GM12801 (cell line): Measurements from ENCODE around the gene CUX1.

Source experiments
- TF ChIP-seq, protein P1 (sequence below): IDR thresholded peaks from one replicate; pipeline ENCODE4 v1.5.1; 2011; ENCODE audit warnings: control low read depth; ENCODE audit not compliant: insufficient read length; ENCODE audit errors: extremely low read depth

Gene CUX1

DNA sequence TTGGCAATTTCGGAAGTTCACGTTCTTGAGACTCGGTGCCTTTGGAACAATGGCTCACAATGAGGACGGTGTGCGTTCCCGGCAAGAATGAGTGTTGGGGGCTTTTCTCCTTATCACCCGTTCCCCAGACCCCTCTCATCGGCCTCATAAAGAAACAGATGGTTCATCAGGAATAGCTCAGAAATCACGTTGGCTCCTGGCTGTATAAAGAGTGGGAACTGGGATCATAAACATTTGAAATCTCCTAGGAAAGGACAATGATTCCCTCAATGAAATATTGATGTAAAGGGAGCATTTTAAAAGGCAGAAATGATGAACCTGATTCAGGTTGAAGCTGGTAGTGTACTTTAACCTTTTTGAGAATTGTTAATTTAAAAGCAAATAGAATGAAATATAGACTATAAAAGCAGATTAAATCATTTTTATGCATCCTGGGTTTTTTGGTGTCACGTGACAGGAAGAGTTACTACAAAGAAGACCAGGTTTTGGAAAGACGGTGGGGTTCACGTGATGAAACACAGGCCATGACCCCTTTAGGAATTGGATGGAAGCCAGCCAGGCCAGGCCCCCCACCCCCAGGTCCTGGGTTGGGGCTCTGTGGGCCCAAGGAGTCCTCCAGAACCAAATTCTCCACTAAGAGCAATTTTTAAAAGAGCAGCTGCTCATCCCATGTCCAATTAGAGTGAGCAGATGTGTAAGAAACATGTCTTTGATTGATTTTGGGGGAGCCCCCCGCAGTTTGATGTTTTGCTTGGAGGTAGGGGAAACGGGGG is 63.0 kb downstream of the CUX1 start:
- TF ChIP-seq, protein P1, sequence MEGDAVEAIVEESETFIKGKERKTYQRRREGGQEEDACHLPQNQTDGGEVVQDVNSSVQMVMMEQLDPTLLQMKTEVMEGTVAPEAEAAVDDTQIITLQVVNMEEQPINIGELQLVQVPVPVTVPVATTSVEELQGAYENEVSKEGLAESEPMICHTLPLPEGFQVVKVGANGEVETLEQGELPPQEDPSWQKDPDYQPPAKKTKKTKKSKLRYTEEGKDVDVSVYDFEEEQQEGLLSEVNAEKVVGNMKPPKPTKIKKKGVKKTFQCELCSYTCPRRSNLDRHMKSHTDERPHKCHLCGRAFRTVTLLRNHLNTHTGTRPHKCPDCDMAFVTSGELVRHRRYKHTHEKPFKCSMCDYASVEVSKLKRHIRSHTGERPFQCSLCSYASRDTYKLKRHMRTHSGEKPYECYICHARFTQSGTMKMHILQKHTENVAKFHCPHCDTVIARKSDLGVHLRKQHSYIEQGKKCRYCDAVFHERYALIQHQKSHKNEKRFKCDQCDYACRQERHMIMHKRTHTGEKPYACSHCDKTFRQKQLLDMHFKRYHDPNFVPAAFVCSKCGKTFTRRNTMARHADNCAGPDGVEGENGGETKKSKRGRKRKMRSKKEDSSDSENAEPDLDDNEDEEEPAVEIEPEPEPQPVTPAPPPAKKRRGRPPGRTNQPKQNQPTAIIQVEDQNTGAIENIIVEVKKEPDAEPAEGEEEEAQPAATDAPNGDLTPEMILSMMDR: no peak

DNA sequence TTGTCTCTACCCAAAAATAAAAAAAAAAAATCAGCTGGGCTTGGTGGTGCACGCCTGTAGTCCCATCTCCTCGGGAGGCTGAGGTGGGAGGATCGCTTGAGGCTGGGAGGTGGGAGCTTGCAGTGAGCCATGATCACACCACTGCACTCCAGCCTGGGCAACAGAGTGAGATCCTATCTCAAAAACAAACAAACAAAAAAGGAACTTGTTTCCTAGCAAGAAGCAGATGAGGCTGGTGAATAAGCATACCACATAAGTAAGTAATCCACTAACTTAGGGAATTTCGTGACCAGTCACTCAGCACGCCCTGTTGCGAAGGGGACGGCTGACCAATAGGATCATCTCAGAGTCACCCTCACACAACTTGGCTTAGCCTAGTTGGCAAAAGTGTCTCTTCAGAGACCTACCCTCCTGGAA is 64.6 kb downstream of the CUX1 start:
- TF ChIP-seq, protein P1: no peak

DNA sequence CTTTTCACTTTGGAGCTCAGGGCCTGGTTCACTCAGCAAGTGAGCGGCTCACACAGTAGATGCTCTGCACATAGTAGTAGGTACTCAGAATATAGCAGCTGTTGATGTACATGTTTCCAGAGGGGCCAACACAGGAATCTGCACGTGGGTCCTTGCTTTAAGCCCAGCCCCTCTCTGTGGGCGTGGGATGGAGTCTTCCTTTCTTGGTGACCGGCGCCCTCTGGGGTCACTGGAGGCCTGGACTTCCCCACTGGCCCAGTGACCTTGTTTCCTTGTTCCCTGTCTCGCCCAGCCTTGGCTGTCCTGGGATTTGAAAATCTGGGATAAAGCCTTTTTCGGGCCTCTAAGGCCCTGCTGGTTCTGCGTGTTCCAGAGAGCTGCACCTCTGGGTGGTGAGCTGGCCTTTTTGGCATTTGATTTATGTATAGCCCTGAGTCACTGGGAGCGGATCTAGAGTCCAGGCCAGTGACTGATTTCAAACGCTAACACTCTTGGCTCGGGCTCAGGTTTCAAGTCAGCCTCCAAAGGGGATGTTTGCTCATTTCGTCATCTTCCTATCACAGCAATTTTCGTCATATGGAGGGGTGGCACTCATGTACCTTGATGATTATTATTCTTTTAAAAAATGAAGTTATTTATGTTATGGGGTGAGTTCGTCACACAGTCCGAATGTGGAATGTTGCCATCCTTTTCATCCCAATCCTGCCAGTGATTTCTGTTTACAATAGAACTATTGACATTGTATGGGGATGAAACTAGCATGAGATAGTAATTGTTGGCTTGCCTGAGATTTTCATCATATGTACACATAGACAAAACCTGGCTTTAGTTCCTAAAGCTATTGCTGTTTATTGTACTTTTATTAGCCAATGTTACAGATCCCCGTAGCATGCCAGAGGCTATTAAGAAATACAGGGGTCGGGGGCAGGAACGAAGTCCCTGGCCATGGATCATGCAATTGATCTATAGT is 65.5 kb downstream of the CUX1 start:
- TF ChIP-seq, protein P1: no peak

- TF ChIP-seq, protein P1: no peak
These were observed 67.5 kb downstream of the CUX1 start for GRCh38 chr7:101884671-101885596.

GRCh38 chr7:101885597-101885955 is 68.2 kb downstream of the CUX1 start:
- TF ChIP-seq, protein P1: no peak

GRCh38 chr7:101890749-101891523 is 73.5 kb downstream of the CUX1 start:
- TF ChIP-seq, protein P1: no peak
